OCI-LY3 (cell line): Measurements from ENCODE around the gene TTC32.

Source experiments
- CTCF ChIP-seq: fragments of 200-600, 300-600 bp; sonication (generic); IDR thresholded peaks from 2 replicates; pipeline ENCODE4 v1.5.1; 2014; ENCODE audit warnings: antibody characterized with exemption, low read length, low read depth
- EZH2phosphoT487 ChIP-seq: fragments of 200-600 bp; shearing (Covaris generic); IDR thresholded peaks from 2 replicates; pipeline ENCODE4 v1.6.1; 2018; ENCODE audit warnings: antibody characterized with exemption, mixed run types, low read depth

- TF ChIP-seq CTCF (no peak), EZH2phosphoT487 (no peak)
Observed at GRCh38 chr2:19868224-19868623, 33.6 kb downstream of the TTC32 start.
